HEK293T (cell line): ENCODE results near the gene KIAA1671.

Experiments
- CTCF ChIA-PET: fragments of 350-600 bp; formaldehyde crosslinking; extraction: SDS; loops from one replicate; lab custom pipeline; 2021; ENCODE audit warnings: antibody characterized with exemption, inconsistent platforms; lab: Yijun Ruan, JAX
- POLR2A ChIA-PET: fragments of 350-600 bp; formaldehyde crosslinking; extraction: SDS; loops from one replicate; lab custom pipeline; 2020; ENCODE audit warnings: antibody characterized with exemption, inconsistent platforms; lab: Yijun Ruan, JAX
- DNase-seq: peaks from one replicate; pipeline ENCODE4 v3.0.0; 2012; ENCODE audit warnings: mixed read lengths; ENCODE audit errors: extremely low spot score
- ARNT ChIP-seq: fragments of 450-650 bp; IDR thresholded peaks from 2 replicates; pipeline ENCODE4 v1.6.1; 2017; ENCODE audit warnings: mild to moderate bottlenecking
- BHLHE40 ChIP-seq: fragments of 450-650 bp; IDR thresholded peaks from 2 replicates; pipeline ENCODE4 v1.6.1; 2016; ENCODE audit warnings: mild to moderate bottlenecking, moderate library complexity, borderline replicate concordance
- CTBP1 ChIP-seq: fragments of 450-650 bp; IDR thresholded peaks from 2 replicates; pipeline ENCODE4 v1.6.1; 2016; ENCODE audit warnings: borderline replicate concordance
- ELF4 ChIP-seq: fragments of 450-650 bp; IDR thresholded peaks from 2 replicates; pipeline ENCODE4 v1.6.1; 2017; ENCODE audit warnings: antibody characterized with exemption
- FOXA1 ChIP-seq: fragments of 450-650 bp; IDR thresholded peaks from 2 replicates; pipeline ENCODE4 v1.6.1; 2016; ENCODE audit warnings: mild to moderate bottlenecking
- FOXK2 ChIP-seq: fragments of 450-650 bp; IDR thresholded peaks from 2 replicates; pipeline ENCODE4 v1.6.1; 2016; ENCODE audit warnings: mild to moderate bottlenecking
- FOXM1 ChIP-seq: fragments of 450-650 bp; IDR thresholded peaks from 2 replicates; pipeline ENCODE4 v1.6.1; 2017; ENCODE audit warnings: mild to moderate bottlenecking, borderline replicate concordance
- HDGF ChIP-seq: fragments of 450-650 bp; IDR thresholded peaks from 2 replicates; pipeline ENCODE4 v1.6.1; 2017; ENCODE audit warnings: antibody characterized with exemption, borderline replicate concordance
- L3MBTL2 ChIP-seq: fragments of 450-650 bp; conservative IDR thresholded peaks from 2 replicates; pipeline ENCODE4 v1.6.1; 2016; ENCODE audit warnings: mild to moderate bottlenecking
- LEF1 ChIP-seq: fragments of 450-650 bp; IDR thresholded peaks from 2 replicates; pipeline ENCODE4 v1.6.1; 2017; ENCODE audit warnings: mild to moderate bottlenecking, borderline replicate concordance
- NFRKB ChIP-seq: fragments of 450-650 bp; IDR thresholded peaks from 2 replicates; pipeline ENCODE4 v1.6.1; 2016; ENCODE audit warnings: mild to moderate bottlenecking, moderate library complexity
- SP1 ChIP-seq: fragments of 450-650 bp; IDR thresholded peaks from 2 replicates; pipeline ENCODE4 v1.6.1; 2017
- SUZ12 ChIP-seq: fragments of 450-650 bp; IDR thresholded peaks from 2 replicates; pipeline ENCODE4 v1.6.1; 2016; ENCODE audit warnings: mild to moderate bottlenecking
- TARDBP ChIP-seq: fragments of 450-650 bp; IDR thresholded peaks from 2 replicates; pipeline ENCODE4 v1.6.1; 2016
- ZNF384 ChIP-seq: fragments of 450-650 bp; IDR thresholded peaks from 2 replicates; pipeline ENCODE4 v1.6.1; 2016
- TF ChIP-seq, protein P1 (sequence below): fragments of 450-650 bp; IDR thresholded peaks from 2 replicates; pipeline ENCODE4 v1.6.1; 2016

Gene KIAA1671

DNA sequence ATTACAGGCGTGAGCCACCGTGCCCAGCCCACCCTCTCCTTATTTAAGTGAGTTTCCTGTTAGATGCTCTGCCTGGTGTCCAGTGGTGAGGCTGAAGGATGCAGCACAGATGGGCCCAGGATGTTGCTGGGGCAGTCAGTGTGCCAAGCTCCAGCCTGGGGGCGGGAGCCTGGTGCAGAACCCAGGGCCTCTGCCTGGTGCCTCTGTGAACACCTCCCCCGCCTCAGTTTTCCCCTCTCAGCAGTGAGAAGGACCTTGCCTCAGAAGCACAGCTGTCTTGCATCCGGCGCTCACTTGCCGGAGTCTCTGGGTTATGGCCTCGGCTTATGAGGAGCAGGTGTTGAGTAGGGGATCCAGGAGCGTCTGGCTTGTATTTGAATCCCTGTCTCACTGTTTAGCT lies 116.2 kb downstream of the KIAA1671 start:
- CTCF ChIA-PET = interaction anchor here (0.6 kb wide), 1 partner anchor 1258 kb away, joined by 4 read pairs; no protein-coding TSS in a partner anchor
- TF ChIP-seq LEF1 (no peak), ZNF384 (no peak), NFRKB (no peak), FOXM1 (no peak), ARNT (no peak), L3MBTL2 (no peak), TARDBP (no peak), SUZ12 (no peak), FOXK2 (no peak), SP1 (no peak), CTBP1 (no peak), ELF4 (no peak), HDGF (no peak)
- TF ChIP-seq, protein P1, sequence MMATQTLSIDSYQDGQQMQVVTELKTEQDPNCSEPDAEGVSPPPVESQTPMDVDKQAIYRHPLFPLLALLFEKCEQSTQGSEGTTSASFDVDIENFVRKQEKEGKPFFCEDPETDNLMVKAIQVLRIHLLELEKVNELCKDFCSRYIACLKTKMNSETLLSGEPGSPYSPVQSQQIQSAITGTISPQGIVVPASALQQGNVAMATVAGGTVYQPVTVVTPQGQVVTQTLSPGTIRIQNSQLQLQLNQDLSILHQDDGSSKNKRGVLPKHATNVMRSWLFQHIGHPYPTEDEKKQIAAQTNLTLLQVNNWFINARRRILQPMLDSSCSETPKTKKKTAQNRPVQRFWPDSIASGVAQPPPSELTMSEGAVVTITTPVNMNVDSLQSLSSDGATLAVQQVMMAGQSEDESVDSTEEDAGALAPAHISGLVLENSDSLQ = no peak
- DNase-seq = no peak
- POLR2A ChIA-PET = no interaction called here

DNA sequence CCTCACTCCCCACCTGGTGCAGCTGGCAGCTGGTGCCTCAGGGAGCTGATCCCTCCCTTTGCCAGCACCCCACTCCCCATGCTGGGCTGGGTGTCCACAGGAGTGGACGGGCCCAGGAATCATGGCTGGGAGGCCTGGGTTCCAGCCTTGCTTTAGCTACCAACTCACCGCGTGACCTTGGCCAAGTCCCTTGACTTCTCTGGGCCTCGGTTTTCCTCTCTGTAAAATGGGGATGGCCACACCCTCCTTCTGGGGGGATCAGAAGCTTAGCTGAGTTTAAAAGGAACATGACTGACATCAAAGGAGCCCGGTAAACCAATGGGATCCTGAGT lies 116.9 kb downstream of the KIAA1671 start:
- TF ChIP-seq FOXK2 (no peak), BHLHE40 (no peak), ZNF384 (no peak), L3MBTL2 (no peak), LEF1 (no peak), FOXA1 (no peak), SUZ12 (no peak), NFRKB (no peak), CTBP1 (no peak), HDGF (no peak), TARDBP (no peak), ELF4 (no peak), ARNT (no peak), SP1 (no peak), FOXM1 (no peak)
- TF ChIP-seq, protein P1 = no peak
- ChIA-PET CTCF (no interaction called here), POLR2A (no interaction called here)
- DNase-seq = no peak

- POLR2A ChIA-PET = no interaction called here
Observed at GRCh38 chr22:25069758-25070481, 117.4 kb downstream of the KIAA1671 start.

DNA sequence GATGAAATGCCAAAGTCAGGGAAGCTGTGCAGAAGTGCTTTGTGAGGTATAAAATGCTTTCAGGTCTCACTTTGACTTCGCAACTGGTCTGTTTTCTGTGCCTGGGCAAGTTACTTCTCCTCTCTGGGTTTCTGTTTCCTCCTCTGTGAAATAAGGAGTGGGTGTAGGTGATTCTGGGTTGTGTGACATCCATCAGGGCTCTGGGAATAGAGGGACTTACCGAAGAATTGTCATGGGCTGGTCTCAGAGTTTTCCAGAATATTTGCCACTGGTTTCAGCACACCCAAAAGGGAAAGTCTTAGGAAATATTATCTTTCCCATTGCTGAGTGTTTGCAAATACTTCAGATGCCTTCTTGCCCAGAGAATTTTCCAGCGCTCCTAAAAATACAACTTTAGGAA lies 118.4 kb downstream of the KIAA1671 start:
- ChIA-PET POLR2A (no interaction called here), CTCF (interaction anchor here (1.4 kb wide), 1 partner anchor 9 kb away, joined by 3 read pairs; no protein-coding TSS in a partner anchor)
- TF ChIP-seq CTBP1 (no peak), ARNT (no peak), BHLHE40 (no peak), SUZ12 (no peak), NFRKB (no peak), HDGF (no peak), SP1 (no peak), FOXA1 (no peak), ELF4 (no peak), L3MBTL2 (no peak), TARDBP (no peak), ZNF384 (no peak), FOXM1 (no peak), LEF1 (no peak), FOXK2 (no peak)
- TF ChIP-seq, protein P1 = no peak
- DNase-seq = no peak

More at GRCh38 chr22:25069758-25070481, 117.4 kb downstream of the KIAA1671 start:
- TF ChIP-seq FOXA1 = no peak
- no peak for TF ChIP-seq TARDBP
- TF ChIP-seq SP1 = no peak
- TF ChIP-seq FOXM1 = no peak
- TF ChIP-seq, protein P1 = peak; percentile 58
- no peak for DNase-seq
- CTCF ChIA-PET = no interaction called here

GRCh38 chr22:25071720-25072119 lies 119.2 kb downstream of the KIAA1671 start:
- no peak for TF ChIP-seq LEF1
- TF ChIP-seq NFRKB = no peak
- no peak for TF ChIP-seq L3MBTL2
- TF ChIP-seq TARDBP = no peak
- TF ChIP-seq ELF4 = no peak
- no peak for TF ChIP-seq SP1
- no peak for TF ChIP-seq FOXA1
- TF ChIP-seq ARNT = no peak
- no peak for TF ChIP-seq FOXM1
- CTCF ChIA-PET = interaction anchor here (1.0 to 1.4 kb wide), 2 partner anchors 9 to 10 kb away, joined by 3 read pairs; no protein-coding TSS in a partner anchor
- POLR2A ChIA-PET = no interaction called here
- DNase-seq = no peak

DNA sequence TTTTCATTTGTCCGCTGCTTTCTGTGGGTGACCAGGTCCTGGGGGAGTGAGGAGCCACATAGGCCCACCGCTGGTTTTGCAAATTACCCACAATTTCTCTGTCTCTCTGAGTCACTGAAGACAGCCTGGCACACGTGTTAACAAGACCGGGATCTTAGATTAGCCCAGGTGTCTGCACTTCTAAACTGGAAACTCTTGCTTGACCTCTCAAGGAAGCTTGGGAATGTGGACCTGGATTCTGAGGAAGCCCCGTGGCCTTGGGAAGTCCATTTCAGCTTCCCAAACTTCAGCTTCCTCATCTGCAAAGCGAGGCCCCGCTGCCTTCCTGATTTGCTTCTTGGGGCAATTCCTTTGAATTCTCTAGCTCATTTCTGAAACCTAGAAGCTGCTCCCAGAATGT lies 119.9 kb downstream of the KIAA1671 start:
- ChIA-PET POLR2A (no interaction called here), CTCF (interaction anchor here (1.0 to 1.4 kb wide), 2 partner anchors 8 to 9 kb away, joined by 3 read pairs; no protein-coding TSS in a partner anchor)
- DNase-seq = no peak
- TF ChIP-seq, protein P1 = no peak
- TF ChIP-seq SP1 = no peak
- TF ChIP-seq LEF1 = no peak
- no peak for TF ChIP-seq FOXM1
- no peak for TF ChIP-seq BHLHE40
- TF ChIP-seq FOXK2 = no peak
- TF ChIP-seq TARDBP = no peak
- TF ChIP-seq HDGF = no peak
- no peak for TF ChIP-seq ARNT
- TF ChIP-seq SUZ12 = no peak
- TF ChIP-seq CTBP1 = no peak
- no peak for TF ChIP-seq NFRKB
- no peak for TF ChIP-seq L3MBTL2
- no peak for TF ChIP-seq FOXA1
- no peak for TF ChIP-seq ZNF384
